HG03378 (cell line): Measurements from ENCODE around the gene NCBP2.
A peak's percentile ranks its signal among the peaks of the same experiment; 100 is the strongest.
"Not testable (repeated sequence)": the region's sequence is repeated elsewhere in the genome, so short reads cannot be mapped to it uniquely, and the experiment has no call there.

Experiments
- ATAC-seq: cut with Tn5 transposase; IDR thresholded peaks from one replicate; pipeline ENCODE4 v1.9.1; 2021; ENCODE audit warnings: mild to moderate bottlenecking, moderate library complexity; ENCODE audit not compliant: unreplicated experiment

The NCBP2 gene

DNA sequence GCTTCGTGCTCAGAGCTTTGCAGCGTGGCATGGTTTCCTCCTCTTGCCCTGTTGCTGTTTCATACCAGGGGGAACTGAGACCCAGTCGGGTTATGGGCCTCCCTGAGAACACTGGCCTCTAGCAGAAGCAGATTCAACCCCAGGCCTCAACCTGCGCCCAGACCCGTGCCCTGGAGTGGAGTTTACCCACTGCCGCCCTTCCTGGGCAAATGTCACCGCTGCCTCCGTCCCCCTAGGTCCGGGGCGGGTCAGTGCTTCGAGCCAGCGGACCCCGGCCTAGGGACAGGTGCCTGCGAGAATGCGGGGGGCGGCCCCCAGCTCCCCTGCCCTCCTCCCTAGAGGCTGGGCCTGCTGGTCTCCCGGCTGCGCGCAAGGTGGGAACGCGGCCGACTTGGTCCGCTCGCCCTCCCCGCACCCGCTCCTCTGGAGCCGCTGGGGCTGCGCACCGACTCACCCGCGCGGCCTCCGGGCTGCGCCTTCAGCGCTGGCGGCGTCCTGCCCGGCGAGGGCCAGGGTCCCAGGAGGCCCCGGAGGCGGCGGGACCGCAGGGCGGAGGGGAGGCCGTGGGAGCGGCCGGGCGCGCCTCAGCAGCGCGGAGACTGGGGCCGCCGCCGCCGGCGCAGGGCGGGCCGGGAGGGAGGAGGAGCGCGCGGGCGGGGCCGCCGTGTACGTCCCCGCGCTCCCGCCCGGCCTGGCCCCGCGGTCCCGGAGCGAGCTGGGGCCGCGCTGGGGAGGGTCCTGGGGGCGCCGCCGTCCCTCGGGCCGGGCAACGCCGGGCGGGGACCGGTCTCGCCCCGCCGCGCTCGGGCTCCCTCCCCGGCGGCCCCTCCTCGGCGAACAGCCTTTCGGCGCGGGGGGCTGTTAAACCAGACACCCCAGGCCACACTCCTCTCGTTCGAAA lies 26.2 kb upstream of the NCBP2 start, which contains the start of gene PIGZ:
Gene PIGZ (minus strand): TSS at position 601 of the 901 bp plus-strand sequence. CDS start 16,802 bp downstream, outside the sequence.
- ATAC-seq = no peak

DNA sequence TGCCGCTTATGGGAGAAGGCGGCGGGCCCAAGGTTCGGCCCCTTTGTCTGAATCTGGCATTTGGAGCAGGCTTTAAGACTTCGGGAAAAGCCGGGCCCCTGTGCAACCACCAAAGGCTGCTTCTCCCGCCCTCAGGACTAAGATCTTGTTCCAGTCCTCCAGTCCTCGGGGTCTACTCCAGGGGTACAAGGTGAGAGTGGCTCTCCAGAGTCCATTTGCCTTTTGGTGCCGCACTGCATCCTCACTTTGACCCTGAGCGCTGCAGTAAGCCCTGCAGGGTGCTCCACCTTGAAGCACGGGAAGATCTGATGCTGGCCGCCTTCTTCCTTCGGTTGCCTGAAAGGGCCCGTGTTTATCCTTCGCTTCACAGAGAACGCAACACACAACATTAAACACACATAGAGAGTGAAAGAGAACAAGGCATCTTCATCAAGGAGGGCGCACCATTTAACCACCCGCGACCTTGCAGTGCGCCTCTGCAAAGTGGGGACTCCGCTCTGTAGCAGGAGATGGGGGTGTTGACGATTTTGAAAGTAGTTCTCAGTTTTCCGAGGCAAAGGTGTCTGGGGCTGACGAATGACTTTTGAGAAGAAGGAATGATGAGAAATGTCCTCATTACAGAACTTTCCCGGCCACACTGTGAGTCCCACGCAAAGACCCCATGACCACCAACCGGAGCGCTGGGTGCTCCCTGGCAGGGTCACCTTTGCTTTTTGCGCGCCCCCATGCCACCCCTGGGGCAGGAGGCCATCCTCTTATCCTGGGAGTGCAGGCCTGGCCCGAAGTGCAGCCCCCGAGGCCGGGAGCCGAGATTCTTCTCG lies 25.3 kb upstream of the NCBP2 start:
- ATAC-seq = no peak

DNA sequence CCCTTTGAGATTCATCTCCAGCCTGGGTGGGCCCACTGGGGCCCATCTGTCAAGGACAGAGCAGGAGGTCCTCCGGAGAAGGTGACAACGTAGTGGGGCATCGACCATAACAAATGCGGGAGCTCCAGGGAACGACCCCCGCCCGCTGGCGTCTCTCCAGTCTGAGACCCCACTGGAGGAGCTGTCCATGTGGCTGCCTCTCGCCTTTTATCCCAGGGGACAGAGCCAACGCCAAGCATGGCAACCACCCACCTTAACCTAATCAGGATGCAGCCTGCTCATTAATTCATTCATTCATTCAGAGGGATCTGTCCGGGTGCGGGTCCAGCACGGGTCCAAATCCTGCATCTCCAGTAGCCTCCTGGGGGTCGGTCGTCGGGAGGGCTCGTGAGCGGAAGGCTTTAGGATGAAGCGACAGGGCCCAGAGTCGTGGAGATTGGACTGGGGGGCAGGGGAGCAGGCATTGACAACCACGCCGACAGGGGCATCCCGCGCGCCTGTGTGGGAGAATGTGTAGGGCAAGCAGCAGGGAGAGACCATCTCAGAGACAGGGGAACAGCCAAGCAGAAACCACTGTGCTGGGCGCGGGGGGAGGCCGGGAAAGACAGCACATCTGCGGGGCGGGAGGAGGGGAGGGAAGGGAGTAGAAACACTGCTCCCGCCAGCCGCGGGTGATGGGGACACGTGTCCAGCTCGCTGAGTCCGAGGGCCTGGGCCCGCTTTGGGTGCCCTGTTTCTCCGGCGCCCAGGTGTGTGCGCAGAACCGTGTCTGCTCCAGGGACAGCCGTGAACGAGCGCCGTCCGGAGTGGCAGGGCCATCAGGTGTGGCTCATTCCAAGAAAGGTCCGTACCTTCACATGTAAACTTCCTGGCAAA lies 24.4 kb upstream of the NCBP2 start:
- ATAC-seq = no peak

- no peak for ATAC-seq
These were observed 23.5 kb upstream of the NCBP2 start for GRCh38 chr3:196965804-196966173.

- ATAC-seq = no peak
These were observed 22.9 kb upstream of the NCBP2 start for GRCh38 chr3:196965112-196965803.

GRCh38 chr3:196963631-196963953 lies 21.3 kb upstream of the NCBP2 start:
- ATAC-seq = no peak

DNA sequence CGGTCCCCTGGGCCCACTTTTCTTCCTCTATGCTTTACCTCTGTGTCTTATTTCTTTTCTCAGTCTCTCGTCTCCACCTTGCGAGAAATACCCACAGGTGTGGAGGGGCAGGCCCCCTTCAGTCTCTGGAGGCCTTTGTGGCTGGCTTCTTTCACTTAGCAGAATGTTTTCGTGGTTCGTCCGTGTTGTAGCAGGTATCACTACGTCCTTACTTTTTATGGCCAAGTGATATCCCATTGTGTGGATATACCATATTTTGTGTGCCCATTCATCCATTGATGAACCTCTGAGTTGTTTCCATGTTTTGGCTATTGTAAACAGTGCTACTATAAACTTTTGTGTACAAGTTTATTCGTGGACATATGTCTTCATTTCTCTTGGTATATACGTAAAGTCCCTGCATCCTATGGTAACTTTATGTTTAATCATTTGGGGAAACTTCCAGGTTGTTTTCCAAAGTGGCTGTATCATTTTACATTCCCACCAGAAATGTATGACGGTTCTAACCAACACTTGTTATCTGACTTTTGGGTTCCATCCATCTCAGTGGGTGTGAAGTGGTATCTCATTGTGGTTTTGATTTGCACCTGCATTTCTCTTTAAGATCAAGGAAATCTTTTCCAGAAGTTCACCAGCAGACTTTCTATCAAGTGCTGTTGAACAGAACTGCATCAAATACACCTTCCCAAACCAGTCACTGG lies 20.8 kb upstream of the NCBP2 start:
- no peak for ATAC-seq

DNA sequence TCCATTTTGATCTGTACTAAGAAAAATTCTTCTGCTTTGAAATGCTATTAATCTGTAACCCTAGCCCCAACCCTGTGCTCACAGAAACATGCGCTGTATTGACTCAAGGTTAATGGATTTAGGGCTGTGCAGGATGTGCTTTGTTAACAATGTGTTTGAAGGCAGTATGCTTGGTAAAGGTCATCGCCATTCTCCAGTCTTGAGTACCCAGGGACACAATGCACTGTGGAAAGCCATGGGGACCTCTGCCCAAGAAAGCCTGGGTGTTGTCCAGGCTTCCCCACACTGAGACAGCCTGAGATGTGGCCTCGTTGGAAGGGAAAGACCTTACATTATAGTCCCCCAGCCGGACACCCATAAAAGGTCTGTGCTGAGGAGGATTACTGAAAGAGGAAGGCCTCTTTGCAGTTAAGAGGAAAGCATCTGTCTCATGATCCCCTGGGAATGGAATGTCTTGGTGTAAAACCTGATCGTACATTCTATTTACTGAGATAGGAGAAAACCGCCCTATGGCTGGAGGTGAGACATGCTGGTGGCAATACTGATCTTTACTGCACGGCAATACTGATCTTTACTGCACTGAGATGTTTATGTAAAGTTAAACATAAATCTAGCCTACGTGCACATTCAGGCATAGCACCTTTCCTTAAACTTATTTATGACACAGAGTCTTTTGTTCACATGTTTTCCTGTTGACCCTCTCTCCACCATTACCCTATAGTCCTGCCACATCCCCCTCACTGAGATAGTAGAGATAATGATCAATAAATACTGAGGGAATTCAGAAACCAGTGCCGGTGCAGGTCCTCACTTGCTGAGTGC lies 20.0 kb upstream of the NCBP2 start:
- no peak for ATAC-seq

GRCh38 chr3:196954832-196955231 lies 12.5 kb upstream of the NCBP2 start:
- no peak for ATAC-seq

DNA sequence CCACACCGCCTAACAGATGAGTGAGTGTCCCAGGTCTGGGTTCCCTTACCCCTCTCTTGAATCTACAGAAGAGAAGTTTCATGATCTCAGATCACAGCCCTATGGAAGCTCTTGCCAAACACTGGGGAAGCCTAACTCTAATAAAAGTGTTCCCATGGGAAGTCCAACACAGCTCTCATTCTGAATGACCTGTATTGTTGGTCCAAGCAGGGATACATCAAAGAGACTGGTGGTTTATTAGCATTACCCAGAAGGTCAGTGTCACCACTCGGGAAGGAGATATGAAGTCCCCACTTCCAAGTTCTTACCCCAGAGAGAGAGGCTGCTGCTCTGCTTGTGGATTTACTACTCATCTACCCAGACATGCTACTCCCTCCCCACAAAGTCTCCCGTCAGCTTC lies 9.0 kb upstream of the NCBP2 start:
- ATAC-seq = no peak

DNA sequence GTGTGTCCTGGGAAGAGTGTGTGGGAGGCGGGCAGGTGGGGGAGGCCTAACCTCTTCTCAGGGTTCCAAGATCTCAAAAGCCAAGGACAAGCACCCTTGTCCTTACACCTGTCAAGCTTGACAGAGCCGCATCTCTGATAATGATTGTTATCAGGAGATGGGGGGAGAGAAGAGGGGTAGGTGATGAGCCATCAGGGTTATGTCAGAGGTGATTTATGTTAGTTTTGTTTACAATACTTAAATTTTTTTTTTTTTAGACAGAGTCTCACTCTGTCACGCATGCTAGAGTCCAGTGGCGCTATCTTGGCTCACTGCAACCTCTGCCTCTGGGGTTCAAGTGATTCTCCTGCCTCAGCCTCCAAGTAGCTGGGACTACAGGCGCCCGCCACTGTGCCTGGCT lies 7.4 kb upstream of the NCBP2 start:
- ATAC-seq = no peak

GRCh38 chr3:196949285-196949619 lies 6.9 kb upstream of the NCBP2 start:
- no peak for ATAC-seq

- ATAC-seq = no peak
These were observed 6.3 kb upstream of the NCBP2 start for GRCh38 chr3:196948442-196949284.

- no peak for ATAC-seq
These were observed 5.6 kb upstream of the NCBP2 start for GRCh38 chr3:196947860-196948441.

DNA sequence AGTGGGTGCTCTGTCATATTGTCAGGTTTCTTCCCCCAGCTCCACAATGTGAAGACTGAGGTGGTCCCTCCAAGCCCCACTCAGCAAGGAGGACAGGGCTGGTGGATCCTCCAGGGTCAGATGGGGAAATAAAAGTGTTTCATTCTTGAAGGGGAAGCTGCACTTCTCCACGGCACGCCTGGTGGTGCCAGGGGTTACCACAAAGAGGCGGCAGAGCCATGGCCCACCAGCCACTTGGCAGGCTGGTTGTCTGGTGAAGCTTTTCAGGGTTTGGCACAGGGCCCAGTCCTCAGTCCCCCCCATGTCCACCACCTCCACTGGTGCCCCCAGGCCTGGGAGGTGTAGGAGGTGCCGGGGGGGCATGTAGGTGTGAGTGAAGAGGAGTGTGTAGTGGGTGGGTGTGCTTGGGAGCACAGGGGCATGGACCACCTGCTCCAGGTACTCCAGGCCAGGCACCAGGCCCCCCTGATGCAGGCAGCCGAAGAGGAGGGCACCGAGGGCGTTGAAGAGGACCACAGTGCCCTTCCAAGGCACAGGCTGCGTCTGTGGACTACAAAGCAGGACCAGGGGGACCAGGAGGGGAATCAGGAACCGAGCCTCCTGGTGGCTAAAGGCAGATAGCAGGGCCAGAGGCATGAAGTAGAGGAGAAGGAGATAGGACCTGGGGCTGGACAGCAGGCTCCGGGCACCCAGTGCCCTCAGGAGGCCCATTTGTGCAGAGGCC lies 5.0 kb upstream of the NCBP2 start:
- ATAC-seq = no peak

DNA sequence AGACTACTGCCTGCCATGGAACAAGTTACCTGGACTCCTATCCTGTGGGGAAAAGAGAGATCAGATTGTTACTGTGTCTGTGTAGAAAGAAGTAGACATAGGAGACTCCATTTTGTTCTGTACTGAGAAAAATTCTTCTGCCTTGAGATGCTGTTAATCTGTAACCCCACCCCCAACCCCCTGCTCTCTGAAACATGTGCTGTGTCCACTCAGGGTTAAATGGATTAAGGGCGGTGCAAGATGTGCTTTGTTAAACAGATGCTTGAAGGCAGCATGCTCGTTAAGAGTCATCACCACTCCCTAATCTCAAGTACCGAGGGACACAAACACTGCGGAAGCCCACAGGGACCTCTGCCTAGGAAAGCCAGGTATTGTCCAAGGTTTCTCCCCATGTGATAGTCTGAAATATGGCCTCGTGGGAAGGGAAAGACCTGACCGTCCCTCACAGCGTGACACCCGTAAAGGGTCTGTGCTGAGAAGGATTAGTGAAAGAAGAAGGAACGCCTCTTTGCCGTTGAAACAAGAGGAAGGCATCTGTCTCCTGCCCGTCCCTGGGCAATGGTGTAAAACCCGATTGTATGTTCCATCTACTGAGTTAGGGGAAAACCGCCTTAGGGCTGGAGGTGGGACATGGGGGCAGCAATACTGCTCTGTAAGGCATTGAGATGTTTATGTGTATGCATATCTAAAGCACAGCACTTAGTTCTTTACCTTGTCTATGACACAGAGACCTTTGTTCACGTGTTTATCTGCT lies 1.9 kb upstream of the NCBP2 start:
- not testable (repeated sequence) for ATAC-seq

DNA sequence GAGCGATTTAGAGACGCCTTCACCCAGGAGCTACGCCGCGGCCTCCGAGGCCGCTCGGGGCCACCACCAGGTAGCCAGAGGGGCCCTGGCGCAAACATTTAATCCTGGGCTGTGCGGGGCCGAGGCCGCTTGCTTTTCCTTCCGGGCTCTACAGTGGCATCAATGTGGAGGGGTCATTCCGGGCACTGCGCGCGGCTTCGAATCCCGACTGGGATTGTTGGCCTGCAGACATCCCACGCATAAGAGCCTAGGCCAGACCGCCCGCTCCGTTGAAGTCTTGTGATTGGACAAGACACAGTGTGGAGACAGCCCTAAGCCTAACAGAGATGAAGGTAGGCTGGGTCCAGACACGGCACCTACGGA lies 568 bp upstream of the NCBP2 start:
- peak; percentile 11 for ATAC-seq
